ENCODE results near the gene ST6GALNAC6. TPM values are rescaled to one million over a fixed set of nuclear protein-coding genes. Genes with fewer than 3 reads are reported as not detected.
"Not testable (repeated sequence)": the region's sequence is repeated elsewhere in the genome, so short reads cannot be mapped to it uniquely, and the experiment has no call there.

Gene ST6GALNAC6
- total and polyA plus RNA-seq, 2 experiments from 2014 or later = 31.8 to 47.7 TPM

DNA sequence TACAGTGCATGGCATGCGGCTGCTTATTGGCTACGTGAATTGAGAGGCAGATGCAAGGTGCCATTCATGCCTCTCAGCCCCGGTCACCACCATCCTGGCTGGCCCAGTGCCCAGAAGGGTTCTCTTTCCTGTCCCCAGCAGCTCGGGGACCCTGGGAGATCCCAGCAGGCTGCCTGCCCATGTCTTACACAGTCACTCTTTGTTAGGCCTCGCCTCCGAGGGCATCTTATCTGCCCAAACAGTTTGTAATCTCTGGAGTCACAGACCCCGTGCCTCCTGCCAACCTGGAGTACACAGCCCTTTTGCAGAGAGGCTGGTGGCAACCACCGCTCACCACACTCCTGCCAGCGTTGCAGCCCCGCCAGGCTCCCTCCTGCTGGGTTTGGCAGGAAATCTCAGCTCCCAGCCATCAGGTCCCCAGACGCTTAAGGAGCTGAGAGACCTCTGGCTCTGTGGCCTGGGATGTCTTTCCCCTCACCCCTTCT is 14.9 kb downstream of the ST6GALNAC6 start:
- 79% methylated on average over 11 of the region's 11 CpGs for WGBS (ENCODE audit: low lambda C conversion rate, missing lambda C conversion rate)
- Histone ChIP-seq H2AFZ (no peak overlapping the region), H4K20me1 (ENCODE audit: insufficient read depth, poor library complexity, severe bottlenecking) (no peaks in the 10 kb centered on the region), H3K79me2 (no peaks in the 10 kb centered on the region), H3K4me1 (ENCODE audit: insufficient read depth) (no peaks in the 10 kb centered on the region), H3K9me3 (ENCODE audit: low read depth) (no peaks in the 10 kb centered on the region), H3K9me2 (replicated peaks; ENCODE audit: insufficient read depth) (no peaks in the 10 kb centered on the region), H3K4me2 (no peak overlapping the region), H3K4me3 (no peak overlapping the region), H3K27me3 (no peaks in the 10 kb centered on the region), H3K36me3 (replicated peaks; ENCODE audit: insufficient read depth, low read depth) (no peaks in the 10 kb centered on the region), H3K27ac (no peak overlapping the region)
- DNase-seq (ENCODE audit: low spot score) = no peak
- TF ChIP-seq EZH2 (IDR thresholded peaks at IDR 0.05; ENCODE audit: borderline replicate concordance) (no peak), EZH2phosphoT487 (IDR thresholded peaks at IDR 0.05; ENCODE audit: low read depth, severe bottlenecking, unreplicated experiment) (no peak)
- TF ChIP-seq, protein P1, sequence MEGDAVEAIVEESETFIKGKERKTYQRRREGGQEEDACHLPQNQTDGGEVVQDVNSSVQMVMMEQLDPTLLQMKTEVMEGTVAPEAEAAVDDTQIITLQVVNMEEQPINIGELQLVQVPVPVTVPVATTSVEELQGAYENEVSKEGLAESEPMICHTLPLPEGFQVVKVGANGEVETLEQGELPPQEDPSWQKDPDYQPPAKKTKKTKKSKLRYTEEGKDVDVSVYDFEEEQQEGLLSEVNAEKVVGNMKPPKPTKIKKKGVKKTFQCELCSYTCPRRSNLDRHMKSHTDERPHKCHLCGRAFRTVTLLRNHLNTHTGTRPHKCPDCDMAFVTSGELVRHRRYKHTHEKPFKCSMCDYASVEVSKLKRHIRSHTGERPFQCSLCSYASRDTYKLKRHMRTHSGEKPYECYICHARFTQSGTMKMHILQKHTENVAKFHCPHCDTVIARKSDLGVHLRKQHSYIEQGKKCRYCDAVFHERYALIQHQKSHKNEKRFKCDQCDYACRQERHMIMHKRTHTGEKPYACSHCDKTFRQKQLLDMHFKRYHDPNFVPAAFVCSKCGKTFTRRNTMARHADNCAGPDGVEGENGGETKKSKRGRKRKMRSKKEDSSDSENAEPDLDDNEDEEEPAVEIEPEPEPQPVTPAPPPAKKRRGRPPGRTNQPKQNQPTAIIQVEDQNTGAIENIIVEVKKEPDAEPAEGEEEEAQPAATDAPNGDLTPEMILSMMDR (IDR thresholded peaks at IDR 0.05; ENCODE audit: poor library complexity) = no peak

GRCh38 chr9:127883959-127884358 is 15.4 kb downstream of the ST6GALNAC6 start:
- Histone ChIP-seq H3K4me1 (ENCODE audit: insufficient read depth) (no peaks in the 10 kb centered on the region), H3K4me2 (no peak overlapping the region), H3K4me3 (no peak overlapping the region), H3K36me3 (replicated peaks; ENCODE audit: insufficient read depth, low read depth) (no peaks in the 10 kb centered on the region), H3K9me3 (ENCODE audit: low read depth) (no peaks in the 10 kb centered on the region), H3K79me2 (no peaks in the 10 kb centered on the region), H3K27me3 (no peaks in the 10 kb centered on the region), H3K9me2 (replicated peaks; ENCODE audit: insufficient read depth) (no peaks in the 10 kb centered on the region), H4K20me1 (ENCODE audit: insufficient read depth, poor library complexity, severe bottlenecking) (no peaks in the 10 kb centered on the region), H3K27ac (no peak overlapping the region), H2AFZ (no peak overlapping the region)
- DNase-seq (ENCODE audit: low spot score) = no peak
- TF ChIP-seq, protein P1 (IDR thresholded peaks at IDR 0.05; ENCODE audit: poor library complexity) = no peak
- no peak for TF ChIP-seq EZH2 (IDR thresholded peaks at IDR 0.05; ENCODE audit: borderline replicate concordance)
- no peak for TF ChIP-seq EZH2phosphoT487 (IDR thresholded peaks at IDR 0.05; ENCODE audit: low read depth, severe bottlenecking, unreplicated experiment)
- WGBS (ENCODE audit: low lambda C conversion rate, missing lambda C conversion rate) = 96% methylated on average over 7 of the region's 7 CpGs

DNA sequence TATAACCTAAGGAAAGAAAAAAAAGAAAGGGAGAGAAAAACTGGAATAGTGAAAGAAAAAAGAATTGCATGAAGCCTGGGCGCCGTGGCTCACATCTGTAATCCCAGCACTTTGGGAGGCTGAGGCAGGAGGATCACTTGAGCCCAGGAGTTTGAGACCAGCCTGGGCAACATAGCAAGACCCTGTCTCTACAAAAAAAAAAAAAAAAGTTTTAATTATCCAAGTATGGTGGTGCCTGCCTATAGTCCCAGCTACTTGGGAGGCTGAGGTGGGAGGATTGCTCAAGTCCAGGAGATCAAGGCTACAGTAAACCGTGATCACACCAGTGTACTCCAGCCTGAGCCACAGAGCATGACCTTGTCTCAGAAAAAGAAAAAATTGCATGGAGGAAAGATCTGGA is 17.7 kb downstream of the ST6GALNAC6 start:
- not testable (repeated sequence) for H3K27me3 ChIP-seq; H3K27ac ChIP-seq; H3K36me3 ChIP-seq (replicated peaks; ENCODE audit: insufficient read depth, low read depth); H3K4me3 ChIP-seq; H3K4me2 ChIP-seq; H3K9me3 ChIP-seq (ENCODE audit: low read depth); H3K79me2 ChIP-seq; H4K20me1 ChIP-seq (ENCODE audit: insufficient read depth, poor library complexity, severe bottlenecking); H2AFZ ChIP-seq; H3K9me2 ChIP-seq (replicated peaks; ENCODE audit: insufficient read depth); DNase-seq (ENCODE audit: low spot score)
- peaks cover 13% of the 10 kb centered on the region for H3K4me1 ChIP-seq (ENCODE audit: insufficient read depth)
- 87% methylated on average over 3 of the region's 3 CpGs for WGBS (ENCODE audit: low lambda C conversion rate, missing lambda C conversion rate)

DNA sequence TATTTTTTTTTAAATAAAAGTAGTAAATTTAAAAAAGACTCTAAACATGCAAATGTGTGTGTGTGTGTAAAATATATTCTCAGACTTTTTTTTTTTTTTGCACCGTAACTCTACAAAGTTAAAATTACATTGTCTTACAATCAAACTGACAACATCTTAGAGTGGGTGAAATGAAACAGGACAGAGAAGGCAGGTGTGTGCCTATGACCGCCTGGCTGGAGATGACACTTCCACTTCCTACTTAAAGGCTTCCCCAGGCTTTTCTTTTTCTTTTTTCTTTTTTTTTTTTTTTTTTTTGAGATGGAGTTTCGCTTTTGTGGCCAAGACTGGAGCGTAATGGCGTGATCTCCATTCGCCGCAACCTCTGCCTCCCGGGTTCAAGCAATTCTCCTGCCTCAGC is 19.3 kb downstream of the ST6GALNAC6 start:
- Histone ChIP-seq H3K4me2 (no peak overlapping the region), H3K27me3 (no peaks in the 10 kb centered on the region), H3K9me2 (replicated peaks; ENCODE audit: insufficient read depth) (no peaks in the 10 kb centered on the region), H3K4me3 (no peak overlapping the region), H2AFZ (no peak overlapping the region), H3K9me3 (ENCODE audit: low read depth) (no peaks in the 10 kb centered on the region), H3K36me3 (replicated peaks; ENCODE audit: insufficient read depth, low read depth) (no peaks in the 10 kb centered on the region), H3K79me2 (peaks cover 8% of the 10 kb centered on the region), H3K27ac (no peak overlapping the region), H3K4me1 (ENCODE audit: insufficient read depth) (peaks cover 26% of the 10 kb centered on the region), H4K20me1 (ENCODE audit: insufficient read depth, poor library complexity, severe bottlenecking) (no peaks in the 10 kb centered on the region)
- WGBS (ENCODE audit: low lambda C conversion rate, missing lambda C conversion rate) = 81% methylated on average over 8 of the region's 8 CpGs
- TF ChIP-seq EZH2 (IDR thresholded peaks at IDR 0.05; ENCODE audit: borderline replicate concordance) (no peak), EZH2phosphoT487 (IDR thresholded peaks at IDR 0.05; ENCODE audit: low read depth, severe bottlenecking, unreplicated experiment) (no peak)
- TF ChIP-seq, protein P1 (IDR thresholded peaks at IDR 0.05; ENCODE audit: poor library complexity) = no peak
- DNase-seq (ENCODE audit: low spot score) = no peak
